WI38 (cell line): Measurements from ENCODE around the gene TMEM147.

Experiments
- H3K4me3 ChIP-seq: 2 replicates; pipeline ENCODE4 v1.5.1; 2011; ENCODE audit warnings: low read depth, mild to moderate bottlenecking, control low read depth, low read length
- TF ChIP-seq, protein P1 (sequence below): IDR thresholded peaks from 2 replicates; pipeline ENCODE4 v1.5.1; 2012; ENCODE audit warnings: low read depth, mild to moderate bottlenecking, control low read depth, low read length

TMEM147 gene

GRCh38 chr19:35531291-35531690 is 14.1 kb upstream of the TMEM147 start:
- TF ChIP-seq, protein P1, sequence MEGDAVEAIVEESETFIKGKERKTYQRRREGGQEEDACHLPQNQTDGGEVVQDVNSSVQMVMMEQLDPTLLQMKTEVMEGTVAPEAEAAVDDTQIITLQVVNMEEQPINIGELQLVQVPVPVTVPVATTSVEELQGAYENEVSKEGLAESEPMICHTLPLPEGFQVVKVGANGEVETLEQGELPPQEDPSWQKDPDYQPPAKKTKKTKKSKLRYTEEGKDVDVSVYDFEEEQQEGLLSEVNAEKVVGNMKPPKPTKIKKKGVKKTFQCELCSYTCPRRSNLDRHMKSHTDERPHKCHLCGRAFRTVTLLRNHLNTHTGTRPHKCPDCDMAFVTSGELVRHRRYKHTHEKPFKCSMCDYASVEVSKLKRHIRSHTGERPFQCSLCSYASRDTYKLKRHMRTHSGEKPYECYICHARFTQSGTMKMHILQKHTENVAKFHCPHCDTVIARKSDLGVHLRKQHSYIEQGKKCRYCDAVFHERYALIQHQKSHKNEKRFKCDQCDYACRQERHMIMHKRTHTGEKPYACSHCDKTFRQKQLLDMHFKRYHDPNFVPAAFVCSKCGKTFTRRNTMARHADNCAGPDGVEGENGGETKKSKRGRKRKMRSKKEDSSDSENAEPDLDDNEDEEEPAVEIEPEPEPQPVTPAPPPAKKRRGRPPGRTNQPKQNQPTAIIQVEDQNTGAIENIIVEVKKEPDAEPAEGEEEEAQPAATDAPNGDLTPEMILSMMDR = no peak
- H3K4me3 ChIP-seq = no peak overlapping the region

DNA sequence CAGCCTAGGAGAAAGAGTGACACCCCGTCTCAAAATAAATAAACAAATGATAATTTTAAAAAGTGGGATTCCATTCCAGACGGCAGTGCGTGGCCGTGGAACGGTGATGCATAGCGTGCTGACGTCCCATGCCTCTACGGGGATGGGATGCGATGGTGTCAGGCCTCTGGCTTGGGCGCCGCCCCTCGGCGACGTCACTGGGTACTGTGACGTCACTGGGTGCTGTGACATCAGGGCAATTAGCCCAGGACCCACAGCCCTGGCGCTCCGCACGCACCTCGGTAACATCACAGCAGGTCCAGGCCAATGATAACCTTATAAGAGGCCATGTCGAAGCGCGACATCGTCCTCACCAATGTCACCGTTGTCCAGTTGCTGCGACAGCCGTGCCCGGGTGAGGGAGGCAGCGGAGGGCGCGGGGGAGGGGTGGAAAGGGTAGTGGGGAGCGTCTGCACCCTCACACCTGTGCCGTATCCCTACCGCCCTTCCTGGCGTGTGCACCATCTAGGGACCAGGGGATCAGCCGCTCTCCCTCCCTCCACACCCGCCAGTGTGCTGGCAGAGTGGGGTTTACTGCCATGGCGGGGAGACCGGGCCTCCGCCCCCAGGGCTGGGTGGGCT is 12.1 kb upstream of the TMEM147 start, which contains the start of gene GAPDHS:
GAPDHS (plus strand) TSS at position 256 of the 621 bp plus-strand sequence; CDS start at position 328, 72 bp downstream.
- no peak within 1 kb of the TSS for H3K4me3 ChIP-seq
- TF ChIP-seq, protein P1 = no peak

DNA sequence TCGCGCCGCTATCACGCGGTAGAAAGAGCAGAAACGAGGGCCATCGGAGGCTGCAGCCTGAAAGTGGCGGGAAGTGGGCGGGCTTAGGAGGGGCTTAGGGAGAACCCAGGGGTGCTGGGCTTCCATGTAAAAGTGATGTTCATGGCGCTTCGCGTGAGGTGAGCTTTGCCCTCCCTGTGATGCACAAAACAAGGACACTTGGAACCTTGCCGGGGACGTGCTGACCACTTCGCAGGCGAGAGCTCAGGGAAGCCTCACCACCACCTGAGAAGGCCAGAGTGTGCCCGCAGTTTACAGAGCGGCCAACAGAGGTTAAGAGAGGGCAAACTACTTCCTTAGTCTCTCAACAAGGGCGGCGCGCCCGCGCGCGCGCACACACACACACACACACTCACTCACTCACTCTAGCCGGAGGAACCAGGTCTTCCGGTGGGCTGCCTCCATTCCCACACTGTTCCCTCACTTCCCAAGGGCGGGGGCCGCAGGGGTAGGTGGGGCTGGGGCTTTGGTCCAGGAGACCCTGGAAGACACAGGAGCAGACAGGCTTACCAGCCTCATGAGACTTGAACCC is 11.5 kb upstream of the TMEM147 start:
- TF ChIP-seq, protein P1 = no peak
- H3K4me3 ChIP-seq = no peak overlapping the region

DNA sequence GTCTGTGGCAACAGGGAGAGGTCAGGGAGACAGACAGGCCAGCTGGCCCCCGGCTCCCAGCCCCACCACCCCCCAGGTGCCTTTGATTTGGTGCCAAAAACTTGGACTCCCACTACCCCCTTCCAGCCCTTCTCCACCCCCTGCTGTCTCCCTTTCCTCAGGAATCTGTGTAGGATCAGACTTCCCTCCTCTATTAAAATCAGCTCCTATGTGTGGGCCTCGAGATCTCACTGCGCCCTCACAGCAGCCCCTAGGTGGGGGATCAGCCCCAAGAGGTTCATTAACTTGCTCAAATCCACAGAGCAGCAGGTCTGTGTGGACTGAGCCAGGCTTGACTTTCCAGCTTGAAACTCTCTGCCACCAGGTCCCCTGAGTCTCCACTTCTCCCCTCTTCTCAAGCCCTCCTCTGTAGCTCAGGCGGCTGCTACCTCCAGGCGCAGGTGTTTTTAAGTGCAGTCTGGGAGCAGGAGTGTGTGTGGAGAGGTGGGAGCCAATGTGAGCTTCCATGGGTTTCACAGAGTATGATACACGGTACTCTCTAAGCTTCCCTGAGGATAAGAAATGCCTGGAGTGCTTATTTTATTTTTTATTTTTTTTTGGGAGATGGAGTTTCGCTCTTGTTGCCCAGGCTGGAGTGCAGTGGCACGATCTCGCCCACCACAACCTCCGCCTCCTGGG is 10.5 kb upstream of the TMEM147 start:
- TF ChIP-seq, protein P1 = no peak
- no peak overlapping the region for H3K4me3 ChIP-seq

GRCh38 chr19:35539314-35539713 is 6.1 kb upstream of the TMEM147 start:
- no peak overlapping the region for H3K4me3 ChIP-seq
- TF ChIP-seq, protein P1 = no peak

- H3K4me3 ChIP-seq = no peak overlapping the region
- TF ChIP-seq, protein P1 = no peak
Observed at GRCh38 chr19:35539850-35540249, 5.6 kb upstream of the TMEM147 start.

GRCh38 chr19:35540356-35540927 is 5.0 kb upstream of the TMEM147 start:
- no peak overlapping the region for H3K4me3 ChIP-seq
- TF ChIP-seq, protein P1 = no peak
